ENCODE data around the gene GAS7.
"Not testable (repeated sequence)": the region's sequence is repeated elsewhere in the genome, so short reads cannot be mapped to it uniquely, and the experiment has no call there.

Gene GAS7

GRCh38 chr17:9938764-9939163 lies 259.6 kb downstream of the GAS7 start:
- no peak for DNase-seq (ENCODE audit: low read depth)

- peak; percentile 45 for DNase-seq (ENCODE audit: low read depth)
Measured at GRCh38 chr17:9937901-9938300, 260.5 kb downstream of the GAS7 start.

- DNase-seq (ENCODE audit: low read depth): peak; percentile 87
Measured at GRCh38 chr17:9937241-9937761, 261.1 kb downstream of the GAS7 start.

GRCh38 chr17:9936095-9936494 lies 262.3 kb downstream of the GAS7 start:
- no peak for DNase-seq (ENCODE audit: low read depth)

GRCh38 chr17:9935408-9935807 lies 263.0 kb downstream of the GAS7 start:
- DNase-seq (ENCODE audit: low read depth): no peak

GRCh38 chr17:9934331-9934730 lies 264.1 kb downstream of the GAS7 start:
- DNase-seq (ENCODE audit: low read depth): no peak

- DNase-seq (ENCODE audit: low read depth): no peak
Measured at GRCh38 chr17:9932491-9932890, 265.9 kb downstream of the GAS7 start.

GRCh38 chr17:9931144-9931741 lies 267.2 kb downstream of the GAS7 start:
- no peak for DNase-seq (ENCODE audit: low read depth)

- no peak for DNase-seq (ENCODE audit: low read depth)
Measured at GRCh38 chr17:9929871-9930270, 268.5 kb downstream of the GAS7 start.

- DNase-seq (ENCODE audit: low read depth): peak; percentile 71
Measured at GRCh38 chr17:9928601-9929333, 269.6 kb downstream of the GAS7 start.

GRCh38 chr17:9926150-9926804 lies 272.1 kb downstream of the GAS7 start:
- no peak for DNase-seq (ENCODE audit: low read depth)

- no peak for DNase-seq (ENCODE audit: low read depth)
Measured at GRCh38 chr17:9925457-9925856, 272.9 kb downstream of the GAS7 start.

- DNase-seq (ENCODE audit: low read depth): peak; percentile 48
Measured at GRCh38 chr17:9924735-9925191, 273.6 kb downstream of the GAS7 start.

- no peak for DNase-seq (ENCODE audit: low read depth)
Measured at GRCh38 chr17:9922012-9922848, 276.2 kb downstream of the GAS7 start.

- DNase-seq (ENCODE audit: low read depth): not testable (repeated sequence)
Measured at GRCh38 chr17:9921216-9921615, 277.2 kb downstream of the GAS7 start.

GRCh38 chr17:9918804-9919352 lies 279.5 kb downstream of the GAS7 start:
- no peak for DNase-seq (ENCODE audit: low read depth)

- no peak for DNase-seq (ENCODE audit: low read depth)
Measured at GRCh38 chr17:9918352-9918751, 280.1 kb downstream of the GAS7 start.

GRCh38 chr17:9917801-9918200 lies 280.6 kb downstream of the GAS7 start:
- no peak for DNase-seq (ENCODE audit: low read depth)

- DNase-seq (ENCODE audit: low read depth): no peak
Measured at GRCh38 chr17:9917131-9917530, 281.3 kb downstream of the GAS7 start.

GRCh38 chr17:9916108-9916507 lies 282.3 kb downstream of the GAS7 start:
- no peak for DNase-seq (ENCODE audit: low read depth)

- DNase-seq (ENCODE audit: low read depth): no peak
Measured at GRCh38 chr17:9913476-9913875, 284.9 kb downstream of the GAS7 start.
